H1 (cell line): Measurements from ENCODE around the gene RPL23. TPM values are rescaled to one million over a fixed set of nuclear protein-coding genes. Genes with fewer than 3 reads are reported as not detected.

Experiments
- CTCF ChIA-PET: fragments of 300-600 bp; sonication (Branson Sonifier 250); formaldehyde crosslinking; loops from one replicate; lab custom pipeline; 2021; ENCODE audit not compliant: partially characterized antibody; lab: Charles Lee
- POLR2A ChIA-PET: fragments of 300-600 bp; sonication (Branson Sonifier 250); formaldehyde crosslinking; loops from one replicate; lab custom pipeline; 2021; ENCODE audit warnings: inconsistent platforms; ENCODE audit not compliant: partially characterized antibody; lab: Charles Lee
- DNase-seq, 2 experiments: peaks; one replicate each; pipeline versions ENCODE4 v3.0.0 to v3.0.0-alpha.2; 2010 to 2022; ENCODE audit warnings: low spot score in 2 of 2, low read depth in 1 of 2, mixed read lengths in 1 of 2
- FAIRE-seq: peaks from 2 replicates; lab custom pipeline; 2011; peaks lifted over from hg19 to GRCh38; lab: Jason Lieb, UNC
- H2AFZ ChIP-seq: 2 replicates; pipeline ENCODE4 v1.8.1; 2012; ENCODE audit warnings: low read length, inconsistent platforms
- H2AK5ac ChIP-seq: 2 replicates; pipeline ENCODE4 v1.6.1; 2013; ENCODE audit warnings: low read depth, low read length
- H2BK120ac ChIP-seq: replicated peaks from 2 replicates; pipeline ENCODE3; 2013; ENCODE audit warnings: low read depth, low read length, inconsistent platforms
- H2BK12ac ChIP-seq: 2 replicates; pipeline ENCODE4 v1.6.1; 2013; ENCODE audit warnings: low read depth, low read length
- H2BK15ac ChIP-seq: 2 replicates; pipeline ENCODE4 v1.6.1; 2013; ENCODE audit warnings: low read length
- H2BK20ac ChIP-seq: 2 replicates; pipeline ENCODE4 v1.6.1; 2013; ENCODE audit warnings: low read length
- H2BK5ac ChIP-seq: 2 replicates; pipeline ENCODE4 v1.6.1; 2013; ENCODE audit warnings: low read depth, low read length
- H3K14ac ChIP-seq: 2 replicates; pipeline ENCODE4 v1.6.1; 2013; ENCODE audit warnings: inconsistent platforms; ENCODE audit not compliant: insufficient read length
- H3K18ac ChIP-seq: 2 replicates; pipeline ENCODE4 v1.6.1; 2013; ENCODE audit warnings: low read length; ENCODE audit errors: extremely low read depth
- H3K23ac ChIP-seq: 2 replicates; pipeline ENCODE4 v1.6.1; 2013; ENCODE audit warnings: inconsistent platforms; ENCODE audit not compliant: insufficient read length
- H3K23me2 ChIP-seq: 2 replicates; pipeline ENCODE4 v1.6.1; 2013; ENCODE audit warnings: low read depth, low read length
- H3K27ac ChIP-seq: 2 replicates; pipeline ENCODE4 v1.6.1; 2011; ENCODE audit warnings: low read depth, low read length, inconsistent platforms
- H3K27me3 ChIP-seq, 4 experiments: replicated peaks in 1 of 4; 1 replicate in 1 of 4; 2 replicates in 3 of 4; pipeline versions ENCODE4 v1.6.1 to v1.8.1; 2011 to 2013; ENCODE audit warnings: low read length in 3 of 4, mild to moderate bottlenecking in 3 of 4, inconsistent platforms in 2 of 4, mixed read lengths in 2 of 4, moderate library complexity in 1 of 4; ENCODE audit not compliant: control insufficient read depth in 3 of 4, insufficient read depth in 3 of 4; ENCODE audit errors: extremely low read depth in 1 of 4
- H3K36me3 ChIP-seq, 4 experiments: 2 replicates each; pipeline versions ENCODE4 v1.6.1 to v1.8.1; 2011 to 2013; ENCODE audit warnings: mild to moderate bottlenecking in 4 of 4, low read length in 3 of 4, moderate library complexity in 2 of 4, control low read depth in 1 of 4, inconsistent platforms in 1 of 4; ENCODE audit not compliant: insufficient read depth in 4 of 4, control insufficient read depth in 2 of 4
- H3K4ac ChIP-seq: replicated peaks from 2 replicates; pipeline ENCODE3; 2013; ENCODE audit warnings: low read length, low read depth, mixed read lengths, inconsistent platforms; ENCODE audit not compliant: insufficient read length
- H3K4me1 ChIP-seq, 4 experiments: replicated peaks in 1 of 4; 1 replicate in 1 of 4; 2 replicates in 3 of 4; pipeline versions ENCODE4 v1.6.1 to v1.8.1; 2011 to 2013; ENCODE audit warnings: low read length in 3 of 4, inconsistent platforms in 2 of 4, mixed read lengths in 1 of 4; ENCODE audit not compliant: insufficient read depth in 4 of 4, control insufficient read depth in 3 of 4
- H3K4me2 ChIP-seq, 2 experiments: 2 replicates each; pipeline versions ENCODE4 v1.6.1 to v1.8.1; 2011 to 2013; ENCODE audit warnings: low read depth in 2 of 2, low read length in 2 of 2, control low read depth in 1 of 2, inconsistent platforms in 1 of 2, mild to moderate bottlenecking in 1 of 2; ENCODE audit not compliant: insufficient read depth in 1 of 2
- H3K4me3 ChIP-seq, 4 experiments: fragments of 200-600, 300-600 bp in 1 of 4; sonication (generic), shearing (Covaris generic), sonication (Bioruptor Twin) in 1 of 4; 2 replicates each; pipeline versions ENCODE4 v1.5.1 to v1.8.1; 2011 to 2016; ENCODE audit warnings: low read length in 4 of 4, low read depth in 3 of 4, control low read depth in 2 of 4, inconsistent platforms in 2 of 4, mild to moderate bottlenecking in 2 of 4, mixed read lengths in 1 of 4, moderate library complexity in 1 of 4; ENCODE audit not compliant: insufficient read depth in 2 of 4; ENCODE audit errors: extremely low read depth in 1 of 4
- H3K56ac ChIP-seq: replicated peaks from 2 replicates; pipeline ENCODE3; 2013; ENCODE audit warnings: low read depth, mild to moderate bottlenecking, mixed read lengths, low read length, inconsistent platforms; ENCODE audit not compliant: insufficient read length
- H3K79me1 ChIP-seq: 2 replicates; pipeline ENCODE4 v1.6.1; 2013; ENCODE audit warnings: low read depth, low read length, control low read depth
- H3K79me2 ChIP-seq, 2 experiments: 2 replicates each; pipeline versions ENCODE4 v1.6.1 to v1.8.1; 2012 to 2013; ENCODE audit warnings: low read length in 2 of 2, mild to moderate bottlenecking in 2 of 2, inconsistent platforms in 1 of 2; ENCODE audit not compliant: insufficient read depth in 2 of 2, control insufficient read depth in 1 of 2
- H3K9ac ChIP-seq, 4 experiments: replicated peaks in 1 of 4; 1 replicate in 1 of 4; 2 replicates in 3 of 4; pipeline versions ENCODE4 v1.6.1 to v1.8.1; 2011 to 2013; ENCODE audit warnings: low read depth in 3 of 4, low read length in 3 of 4, control low read depth in 2 of 4, mild to moderate bottlenecking in 2 of 4, moderate library complexity in 2 of 4, inconsistent platforms in 1 of 4; ENCODE audit errors: extremely low read depth in 1 of 4
- H3K9me3 ChIP-seq, 2 experiments: 2 replicates each; pipeline versions ENCODE4 v1.6.1 to v1.8.1; 2012 to 2013; ENCODE audit warnings: mild to moderate bottlenecking in 2 of 2, moderate library complexity in 2 of 2, control low read depth in 1 of 2, inconsistent platforms in 1 of 2, low read depth in 1 of 2, low read length in 1 of 2, mixed read lengths in 1 of 2; ENCODE audit not compliant: insufficient read depth in 2 of 2
- H4K20me1 ChIP-seq, 2 experiments: replicated peaks in 1 of 2; 2 replicates each; pipeline versions ENCODE3 to v1.8.1; 2011 to 2013; ENCODE audit warnings: inconsistent platforms in 2 of 2, low read length in 2 of 2, mild to moderate bottlenecking in 1 of 2; ENCODE audit not compliant: insufficient read depth in 2 of 2, control insufficient read depth in 1 of 2
- H4K5ac ChIP-seq: 2 replicates; pipeline ENCODE4 v1.6.1; 2013; ENCODE audit warnings: low read length, low read depth, mixed read lengths, inconsistent platforms; ENCODE audit not compliant: insufficient read length
- H4K8ac ChIP-seq: 2 replicates; pipeline ENCODE4 v1.8.0; 2013; ENCODE audit warnings: mild to moderate bottlenecking, moderate library complexity, low read length, inconsistent platforms; ENCODE audit not compliant: insufficient read depth; ENCODE audit errors: extremely low read depth
- H4K91ac ChIP-seq: replicated peaks from 2 replicates; pipeline ENCODE3; 2013; ENCODE audit warnings: low read length, mixed read lengths, inconsistent platforms; ENCODE audit not compliant: insufficient read length
- CEBPB ChIP-seq: IDR thresholded peaks from 2 replicates; pipeline ENCODE4 v1.6.1; 2012; ENCODE audit warnings: low read depth, low read length
- EGR1 ChIP-seq: IDR thresholded peaks from 2 replicates; pipeline ENCODE4 v1.6.1; 2011; ENCODE audit warnings: low read depth, low read length, borderline replicate concordance
- MAFK ChIP-seq: IDR thresholded peaks from 2 replicates; pipeline ENCODE4 v1.6.1; 2012; ENCODE audit warnings: low read depth, mild to moderate bottlenecking, improper control_type of control experiment, low read length
- NANOG ChIP-seq: IDR thresholded peaks from 2 replicates; pipeline ENCODE4 v1.6.1; 2011; ENCODE audit warnings: low read length, low read depth, mild to moderate bottlenecking, inconsistent platforms; ENCODE audit not compliant: insufficient read depth, poor library complexity, severe bottlenecking
- NRF1 ChIP-seq: IDR thresholded peaks from 2 replicates; pipeline ENCODE4 v1.6.1; 2011; ENCODE audit warnings: mild to moderate bottlenecking, low read depth, low read length, improper control_type of control experiment
- POLR2AphosphoS5 ChIP-seq: IDR thresholded peaks from 2 replicates; pipeline ENCODE4 v1.6.1; 2011; ENCODE audit warnings: low read depth, low read length
- POU5F1 ChIP-seq: IDR thresholded peaks from 2 replicates; pipeline ENCODE4 v1.6.1; 2011; ENCODE audit warnings: low read depth, mild to moderate bottlenecking, low read length, moderate library complexity
- RNF2 ChIP-seq: fragments of 200-900, 300-1000 bp; sonication (generic); IDR thresholded peaks from 2 replicates; pipeline ENCODE4 v1.7.1; 2016; ENCODE audit warnings: borderline replicate concordance, low read depth, mild to moderate bottlenecking, antibody characterized with exemption, low read length; ENCODE audit not compliant: poor library complexity, severe bottlenecking; ENCODE audit errors: missing control alignments
- SAP30 ChIP-seq: fragments of 300-600 bp; sonication (generic); IDR thresholded peaks from 2 replicates; pipeline ENCODE4 v1.7.1; 2012; ENCODE audit warnings: low read length, moderate library complexity, mild to moderate bottlenecking, inconsistent platforms; ENCODE audit not compliant: insufficient read depth, insufficient replicate concordance
- SIRT6 ChIP-seq: IDR thresholded peaks from one replicate; pipeline ENCODE4 v1.7.1; 2012; ENCODE audit warnings: low read length, inconsistent platforms
- SP1 ChIP-seq: IDR thresholded peaks from 2 replicates; pipeline ENCODE4 v1.6.1; 2011; ENCODE audit warnings: low read depth, low read length
- SP2 ChIP-seq: IDR thresholded peaks from 2 replicates; pipeline ENCODE4 v1.6.1; 2012; ENCODE audit warnings: mild to moderate bottlenecking, low read length, inconsistent platforms
- WGBS, 2 experiments: shearing (Covaris generic) in 1 of 2; methylation state at CpG; one replicate each; pipeline versions ENCODE4 v1.1.6 to v1.1.7; 2013 to 2015; ENCODE audit warnings: low lambda C conversion rate in 2 of 2, mixed read lengths in 2 of 2, inconsistent platforms in 1 of 2, low coverage in 1 of 2, missing lambda C conversion rate in 1 of 2; ENCODE audit not compliant: insufficient replicate concordance in 2 of 2, insufficient coverage in 1 of 2, insufficient read length in 1 of 2; ENCODE audit errors: extremely low coverage in 1 of 2, missing lambda C conversion rate in 1 of 2; 5-methylcytosine and 5-hydroxymethylcytosine counted together
- polyA plus RNA-seq, 7 experiments: library from polyadenylated mRNA; depleted of rRNA in 3 of 7; stranded (reverse) in 5 of 7; unstranded in 2 of 7; fragments of >200 nt in 5 of 7; fragments of 200-250 nt in 2 of 7; gene quantifications; 1 replicate in 5 of 7; 2 replicates in 1 of 7; 4 replicates in 1 of 7; pipeline versions ENCODE4 v1.2.1 to v1.2.3, GENCODE V29; 2011 to 2013; ENCODE audit warnings: missing spikeins in 2 of 7, mixed read lengths in 2 of 7
- total RNA-seq: library from RNA; stranded (reverse); fragmentation: NEBNext Ultra II Directional; extraction: Animal tissue kit (Norgen Biotek cat#: 25700); gene quantifications from 2 replicates; pipeline ENCODE4 v1.2.1, GENCODE V29; 2021

Gene RPL23
- total and polyA plus RNA-seq, 2 of the 8 experiments (the other 6 are each of a cell fraction or from before 2014, with no cell fraction given) = 2,148 to 2,502 TPM

- H4K5ac ChIP-seq = no peak overlapping the region
- ChIA-PET POLR2A (interaction anchor here (0.9 kb wide), 1 partner anchor 14 kb away, joined by 4 read pairs; no protein-coding TSS in a partner anchor), CTCF (interaction anchor here (1.6 kb wide), 1 partner anchor 25 kb away, joined by 4 read pairs; no protein-coding TSS in a partner anchor)
- TF ChIP-seq CEBPB = no peak
- TF ChIP-seq POLR2AphosphoS5 = no peak
- no peak for TF ChIP-seq POU5F1
- TF ChIP-seq SIRT6 = no peak
- TF ChIP-seq RNF2 = no peak
- no peak for TF ChIP-seq SP2
- TF ChIP-seq NANOG = no peak
- TF ChIP-seq SAP30 = no peak
- no peak for TF ChIP-seq EGR1
- no peak for TF ChIP-seq NRF1
- no peak for TF ChIP-seq MAFK
- no peak for TF ChIP-seq SP1
- no peak overlapping the region for H2BK5ac ChIP-seq
- H4K91ac ChIP-seq = no peak overlapping the region
- no peak overlapping the region for H3K18ac ChIP-seq
- no peaks in the 10 kb centered on the region for H3K23me2 ChIP-seq
- H3K27ac ChIP-seq = no peak overlapping the region; the same call in 1 of the 2 replicates
- H3K27me3 ChIP-seq = no peaks in the 10 kb centered on the region
- no peak overlapping the region for H2AFZ ChIP-seq
- H3K9me3 ChIP-seq = no peaks in the 10 kb centered on the region
- no peak overlapping the region for H3K23ac ChIP-seq
- H3K4me3 ChIP-seq = no peak overlapping the region
- no peak overlapping the region for H4K8ac ChIP-seq
- FAIRE-seq (no peak), DNase-seq (no peak)
- no peak overlapping the region for H3K9ac ChIP-seq
- H3K4ac ChIP-seq = no peak overlapping the region
- H3K14ac ChIP-seq = no peak overlapping the region
- peaks cover 0 to 34% of the 10 kb centered on the region in 2 experiments; a peak in 2 of 4 replicates for H3K79me2 ChIP-seq
- no peak overlapping the region for H2BK15ac ChIP-seq
- peaks cover 6 to 18% of the 10 kb centered on the region in 2 experiments for H4K20me1 ChIP-seq
- H3K4me1 ChIP-seq = peaks cover 2 to 16% (median 9%) of the 10 kb centered on the region in 4 experiments
- whole genome bisulfite sequencing, 2 experiments = 86% methylated on average over 8 of the region's 8 CpGs; no CpG with 5 or more reads in 1 of the 2 experiments
- peaks cover 0 to 18% (median 12%) of the 10 kb centered on the region in 4 experiments; a peak in 7 of 8 replicates for H3K36me3 ChIP-seq
- no peak overlapping the region for H2BK120ac ChIP-seq
- no peak overlapping the region for H2BK12ac ChIP-seq
- H3K56ac ChIP-seq = no peak overlapping the region
- H3K4me2 ChIP-seq = no peak overlapping the region
- H3K79me1 ChIP-seq = peaks cover 8% of the 10 kb centered on the region
- no peak overlapping the region for H2BK20ac ChIP-seq
- no peak overlapping the region for H2AK5ac ChIP-seq
Observed at GRCh38 chr17:38890410-38890746, 36.9 kb upstream of the RPL23 start.
